H1 (cell line): Measurements from ENCODE around the gene GREB1. TPM values are rescaled to one million over a fixed set of nuclear protein-coding genes. Genes with fewer than 3 reads are reported as not detected.

Source experiments
- CHD2 ChIP-seq: IDR thresholded peaks from 2 replicates; pipeline ENCODE4 v1.6.1; 2012; ENCODE audit warnings: low read length, improper control_type of control experiment
- CHD7 ChIP-seq: fragments of 300-600 bp; sonication (generic); IDR thresholded peaks from 2 replicates; pipeline ENCODE4 v1.7.1; 2012; ENCODE audit warnings: low read length, moderate library complexity, mild to moderate bottlenecking, inconsistent platforms; ENCODE audit not compliant: insufficient replicate concordance
- GTF2F1 ChIP-seq: IDR thresholded peaks from 2 replicates; pipeline ENCODE4 v1.6.1; 2012; ENCODE audit warnings: low read depth, low read length, improper control_type of control experiment, borderline replicate concordance
- JUND ChIP-seq: IDR thresholded peaks from 2 replicates; pipeline ENCODE4 v1.6.1; 2011; ENCODE audit warnings: mild to moderate bottlenecking, improper control_type of control experiment, low read length
- MAFK ChIP-seq: IDR thresholded peaks from 2 replicates; pipeline ENCODE4 v1.6.1; 2012; ENCODE audit warnings: low read depth, mild to moderate bottlenecking, improper control_type of control experiment, low read length
- NANOG ChIP-seq: IDR thresholded peaks from 2 replicates; pipeline ENCODE4 v1.6.1; 2011; ENCODE audit warnings: low read length, low read depth, mild to moderate bottlenecking, inconsistent platforms; ENCODE audit not compliant: insufficient read depth, poor library complexity, severe bottlenecking
- PHF8 ChIP-seq: fragments of 200-600 bp; sonication (generic); conservative IDR thresholded peaks from 2 replicates; pipeline ENCODE4 v1.7.1; 2012; ENCODE audit warnings: low read depth, mild to moderate bottlenecking, inconsistent platforms, low read length, moderate library complexity
- RXRA ChIP-seq: IDR thresholded peaks from 2 replicates; pipeline ENCODE4 v1.6.1; 2011; ENCODE audit warnings: low read depth, mild to moderate bottlenecking, low read length, moderate library complexity; ENCODE audit not compliant: insufficient read depth
- SUZ12 ChIP-seq: fragments of 200-600 bp; sonication (generic); IDR thresholded peaks from 2 replicates; pipeline ENCODE4 v1.6.1; 2012; ENCODE audit warnings: mild to moderate bottlenecking, inconsistent platforms, low read length, moderate library complexity, mixed read lengths
- TAF1 ChIP-seq: IDR thresholded peaks from 2 replicates; pipeline ENCODE4 v1.6.1; 2011; ENCODE audit warnings: mild to moderate bottlenecking, low read depth, low read length
- polyA plus RNA-seq, 7 experiments: library from polyadenylated mRNA; depleted of rRNA in 3 of 7; stranded (reverse) in 5 of 7; unstranded in 2 of 7; fragments of >200 nt in 5 of 7; fragments of 200-250 nt in 2 of 7; gene quantifications; 1 replicate in 5 of 7; 2 replicates in 1 of 7; 4 replicates in 1 of 7; pipeline versions ENCODE4 v1.2.1 to v1.2.3, GENCODE V29; 2011 to 2013; ENCODE audit warnings: missing spikeins in 2 of 7, mixed read lengths in 2 of 7
- total RNA-seq: library from RNA; stranded (reverse); fragmentation: NEBNext Ultra II Directional; extraction: Animal tissue kit (Norgen Biotek cat#: 25700); gene quantifications from 2 replicates; pipeline ENCODE4 v1.2.1, GENCODE V29; 2021
- TF ChIP-seq, protein P1 (sequence below): IDR thresholded peaks from 2 replicates; pipeline ENCODE4 v1.6.1; 2012; ENCODE audit warnings: inconsistent platforms

The GREB1 gene
- total and polyA plus RNA-seq, 2 of the 8 experiments (the other 6 are each of a cell fraction or from before 2014, with no cell fraction given): 7.9 to 43.4 TPM

DNA sequence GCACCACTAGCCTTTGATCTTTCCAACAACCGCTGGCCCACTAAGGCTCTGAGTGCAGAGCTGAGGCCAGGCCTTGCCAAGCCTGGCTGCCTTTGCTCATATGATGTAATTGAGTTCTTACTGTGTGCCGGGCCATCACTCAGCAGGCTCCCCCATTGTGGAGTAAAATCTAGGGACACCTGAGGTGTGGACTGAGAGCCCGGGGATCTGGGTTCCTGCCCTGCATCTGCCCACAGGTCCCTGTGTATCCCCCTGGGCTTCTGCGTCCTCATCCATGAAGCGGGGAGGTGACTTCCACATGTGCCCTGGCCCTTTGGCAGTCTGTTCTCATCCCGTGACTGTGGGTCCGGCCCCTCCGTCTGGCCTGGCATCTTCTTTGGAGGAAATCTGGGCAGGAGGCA is 33.8 kb downstream of the GREB1 start (continued):
- TF ChIP-seq CHD7 (no peak), CHD2 (no peak), NANOG (no peak), PHF8 (no peak), TAF1 (no peak), GTF2F1 (no peak), RXRA (no peak), SUZ12 (no peak), MAFK (no peak), JUND (no peak)
- TF ChIP-seq, protein P1, sequence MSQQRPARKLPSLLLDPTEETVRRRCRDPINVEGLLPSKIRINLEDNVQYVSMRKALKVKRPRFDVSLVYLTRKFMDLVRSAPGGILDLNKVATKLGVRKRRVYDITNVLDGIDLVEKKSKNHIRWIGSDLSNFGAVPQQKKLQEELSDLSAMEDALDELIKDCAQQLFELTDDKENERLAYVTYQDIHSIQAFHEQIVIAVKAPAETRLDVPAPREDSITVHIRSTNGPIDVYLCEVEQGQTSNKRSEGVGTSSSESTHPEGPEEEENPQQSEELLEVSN: no peak
